HepG2 (cell line): ENCODE data around the gene CNBD2. TPM values are rescaled to one million over a fixed set of nuclear protein-coding genes. Genes with fewer than 3 reads are reported as not detected.

Experiments used
- ARNTL ChIP-seq: sonication (generic); formaldehyde crosslinking; IDR thresholded peaks from 2 replicates; pipeline ENCODE4 v1.4.0; 2020; ENCODE audit warnings: mild to moderate bottlenecking, missing genetic modification reagents
- CBX2 ChIP-seq, 2 experiments: fragments of 200-600 bp in 1 of 2; sonication (generic); formaldehyde crosslinking in 1 of 2; IDR thresholded peaks; 2 replicates each; pipeline versions ENCODE4 v1.7.0 to v1.8.1; 2018 to 2022; ENCODE audit warnings: low read depth in 2 of 2, low read length in 1 of 2, mild to moderate bottlenecking in 1 of 2, missing genetic modification reagents in 1 of 2
- CEBPG ChIP-seq: IDR thresholded peaks from 2 replicates; pipeline ENCODE4 v1.6.1; 2016
- HNF4G ChIP-seq, 2 experiments: sonication (generic) in 1 of 2; formaldehyde crosslinking in 1 of 2; IDR thresholded peaks; 2 replicates each; pipeline versions ENCODE4 v1.4.0 to v1.6.1; 2011 to 2020; ENCODE audit warnings: borderline replicate concordance in 2 of 2, low read depth in 2 of 2, mild to moderate bottlenecking in 2 of 2, low read length in 1 of 2, missing genetic modification reagents in 1 of 2, moderate library complexity in 1 of 2
- KLF15 ChIP-seq: sonication (generic); formaldehyde crosslinking; IDR thresholded peaks from 2 replicates; pipeline ENCODE4 v1.8.1; 2023; ENCODE audit warnings: borderline replicate concordance, mild to moderate bottlenecking, inconsistent platforms, missing genetic modification reagents, mixed read lengths
- MTERF4 ChIP-seq: sonication (generic); formaldehyde crosslinking; IDR thresholded peaks from 2 replicates; pipeline ENCODE4 v1.8.0; 2023; ENCODE audit warnings: mild to moderate bottlenecking, missing genetic modification reagents
- MTF2 ChIP-seq: sonication (generic); formaldehyde crosslinking; IDR thresholded peaks from 2 replicates; pipeline ENCODE4 v1.5.0; 2020; ENCODE audit warnings: missing genetic modification reagents, borderline replicate concordance
- NFKB2 ChIP-seq: sonication (generic); formaldehyde crosslinking; IDR thresholded peaks from 2 replicates; pipeline ENCODE4 v1.4.0; 2020; ENCODE audit warnings: missing genetic modification reagents, borderline replicate concordance
- RFXAP ChIP-seq: sonication (generic); formaldehyde crosslinking; IDR thresholded peaks from 2 replicates; pipeline ENCODE4 v1.4.0; 2020; ENCODE audit warnings: missing genetic modification reagents, borderline replicate concordance
- SIN3A ChIP-seq: IDR thresholded peaks from 2 replicates; pipeline ENCODE4 v1.6.1; 2011; ENCODE audit warnings: low read depth, mild to moderate bottlenecking, control low read depth, low read length, borderline replicate concordance
- ZBTB8A ChIP-seq: sonication (generic); formaldehyde crosslinking; IDR thresholded peaks from 2 replicates; pipeline ENCODE4 v1.4.0; 2020; ENCODE audit warnings: mild to moderate bottlenecking, low read depth, missing genetic modification reagents, borderline replicate concordance
- ZGPAT ChIP-seq: IDR thresholded peaks from 2 replicates; pipeline ENCODE4 v1.6.1; 2016; ENCODE audit warnings: mild to moderate bottlenecking
- ZNF274 ChIP-seq: sonication (generic); formaldehyde crosslinking; IDR thresholded peaks from 2 replicates; pipeline ENCODE4 v1.5.1; 2020; ENCODE audit warnings: mild to moderate bottlenecking, missing genetic modification reagents
- ZNF446 ChIP-seq: sonication (generic); formaldehyde crosslinking; IDR thresholded peaks from 2 replicates; pipeline ENCODE4 v1.5.0; 2020; ENCODE audit warnings: mild to moderate bottlenecking, missing genetic modification reagents
- ZNF589 ChIP-seq: sonication (generic); formaldehyde crosslinking; conservative IDR thresholded peaks from 2 replicates; pipeline ENCODE4 v1.8.0; 2022; ENCODE audit warnings: mild to moderate bottlenecking, moderate library complexity, missing genetic modification reagents
- ZNF607 ChIP-seq: sonication (generic); formaldehyde crosslinking; IDR thresholded peaks from 2 replicates; pipeline ENCODE4 v1.5.1; 2020; ENCODE audit warnings: missing genetic modification reagents, mild to moderate bottlenecking, borderline replicate concordance
- ZNF616 ChIP-seq: sonication (generic); formaldehyde crosslinking; IDR thresholded peaks from 2 replicates; pipeline ENCODE4 v1.5.0; 2020; ENCODE audit warnings: low read depth, mild to moderate bottlenecking, missing genetic modification reagents
- ZNF678 ChIP-seq: sonication (generic); formaldehyde crosslinking; IDR thresholded peaks from 2 replicates; pipeline ENCODE4 v1.4.0; 2020; ENCODE audit warnings: mild to moderate bottlenecking, missing genetic modification reagents
- ZNF782 ChIP-seq: sonication (generic); formaldehyde crosslinking; IDR thresholded peaks from 2 replicates; pipeline ENCODE4 v1.4.0; 2020; ENCODE audit warnings: missing genetic modification reagents, mild to moderate bottlenecking, borderline replicate concordance
- ZNF883 ChIP-seq: sonication (generic); formaldehyde crosslinking; IDR thresholded peaks from 2 replicates; pipeline ENCODE4 v1.5.1; 2020; ENCODE audit warnings: mild to moderate bottlenecking, missing genetic modification reagents; ENCODE audit errors: not compliant biosample characterization
- ZSCAN30 ChIP-seq: sonication (generic); formaldehyde crosslinking; IDR thresholded peaks from 2 replicates; pipeline ENCODE4 v1.5.0; 2020; ENCODE audit warnings: mild to moderate bottlenecking, missing genetic modification reagents
- polyA plus RNA-seq, 8 experiments: library from polyadenylated mRNA; depleted of rRNA in 3 of 8; stranded (reverse) in 7 of 8; unstranded in 1 of 8; fragments of >200 nt; fragmentation: Illumina TruSeq in 4 of 8; extraction: Trizol in 4 of 8; gene quantifications; 2 replicates each; pipeline versions ENCODE4 v1.2.1 to v1.2.3, GENCODE V29; 2011 to 2016; ENCODE audit warnings: low read depth in 4 of 8, missing spikeins in 1 of 8, mixed read lengths in 1 of 8; ENCODE audit not compliant: insufficient read depth in 1 of 8
- total RNA-seq, 5 experiments: library from RNA; depleted of rRNA; stranded (reverse); fragments of >200 nt; fragmentation: Illumina TruSeq; extraction: Trizol; gene quantifications; 2 replicates each; pipeline ENCODE4 v1.2.3, GENCODE V29; 2016; ENCODE audit warnings: low read depth in 1 of 5
- TF ChIP-seq, protein P1 (sequence below): sonication (generic); formaldehyde crosslinking; IDR thresholded peaks from 2 replicates; pipeline ENCODE4 v1.5.0; 2020; ENCODE audit warnings: missing genetic modification reagents
- TF ChIP-seq, protein P2 (sequence below): IDR thresholded peaks from 2 replicates; pipeline ENCODE4 v1.6.1; 2016; ENCODE audit warnings: mild to moderate bottlenecking, missing biosample characterization, missing genetic modification reagents

The CNBD2 gene
- total and polyA plus RNA-seq, 2 of the 13 experiments (the other 11 are each of a cell fraction or from before 2014, with no cell fraction given) = 12.4 to 22.8 TPM

DNA sequence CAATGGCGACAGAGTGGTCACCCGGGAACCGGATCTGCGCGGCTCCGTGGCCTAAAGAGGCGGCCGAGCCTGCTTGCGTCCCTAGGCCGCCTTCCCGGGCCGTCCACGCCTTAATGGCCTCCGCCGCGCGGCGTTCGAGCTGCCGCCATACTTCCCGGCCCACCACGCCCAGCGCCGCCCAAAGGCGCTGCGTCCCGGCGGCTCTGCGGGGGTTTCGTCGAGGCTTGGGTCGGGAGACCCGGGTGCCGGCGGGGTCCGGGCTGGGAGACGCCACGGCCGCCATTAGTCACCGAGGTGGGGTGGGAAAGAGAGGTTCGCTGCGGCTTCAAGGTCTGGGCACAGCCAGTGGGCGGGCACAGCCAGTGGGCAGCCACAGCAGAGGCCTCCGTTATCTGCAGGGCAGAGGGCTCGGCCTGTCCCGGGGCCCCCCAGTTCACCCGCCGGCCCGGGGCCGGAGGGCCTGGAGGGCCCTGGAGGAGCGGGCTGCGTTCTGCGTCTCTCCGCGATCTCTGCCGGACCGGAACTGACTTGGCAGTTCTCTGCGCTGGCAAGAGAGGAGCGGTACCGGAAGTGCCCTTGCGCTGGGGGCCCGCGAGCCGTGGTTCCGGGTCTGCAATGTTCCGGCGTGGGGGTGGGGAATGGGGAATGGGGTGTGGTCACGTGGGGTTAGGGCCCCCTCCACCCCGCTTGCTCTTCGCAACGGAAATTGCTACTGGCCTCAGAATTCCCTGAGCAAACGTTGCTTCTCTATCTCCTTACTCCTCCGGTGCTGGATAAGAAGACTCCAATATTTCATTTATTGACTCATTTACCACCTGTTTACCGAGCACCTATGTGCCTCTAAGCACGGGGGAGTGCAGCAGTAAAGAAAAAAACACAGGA is 82.3 kb downstream of the CNBD2 start (continued):
- TF ChIP-seq, protein P1, sequence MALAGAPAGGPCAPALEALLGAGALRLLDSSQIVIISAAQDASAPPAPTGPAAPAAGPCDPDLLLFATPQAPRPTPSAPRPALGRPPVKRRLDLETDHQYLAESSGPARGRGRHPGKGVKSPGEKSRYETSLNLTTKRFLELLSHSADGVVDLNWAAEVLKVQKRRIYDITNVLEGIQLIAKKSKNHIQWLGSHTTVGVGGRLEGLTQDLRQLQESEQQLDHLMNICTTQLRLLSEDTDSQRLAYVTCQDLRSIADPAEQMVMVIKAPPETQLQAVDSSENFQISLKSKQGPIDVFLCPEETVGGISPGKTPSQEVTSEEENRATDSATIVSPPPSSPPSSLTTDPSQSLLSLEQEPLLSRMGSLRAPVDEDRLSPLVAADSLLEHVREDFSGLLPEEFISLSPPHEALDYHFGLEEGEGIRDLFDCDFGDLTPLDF (CRISPR knock-in tag) = no peak; the same call in 1 of the 2 replicates
- TF ChIP-seq SIN3A (peak; percentile 95; the same call in 1 of the 2 replicates), RFXAP (peak; percentile 49; the same call in 1 of the 2 replicates), MTERF4 (CRISPR knock-in tag) (peak; percentile 64; the same call in 1 of the 2 replicates), MTF2 (peak; percentile 94), ZGPAT (CRISPR knock-in tag) (peak; percentile 97), ZNF274 (peak; percentile 93; the same call in 1 of the 2 replicates), ZNF607 (CRISPR knock-in tag) (peak; percentile 97), CBX2 (IDR thresholded peaks at IDR 0.05; ENCODE audit: low read depth, low read length) (no peak; the same call in 1 of the 2 replicates), CBX2 (CRISPR knock-in tag; IDR thresholded peaks at IDR 0.05; ENCODE audit: low read depth) (no peak; the same call in 1 of the 2 replicates), ZSCAN30 (peak; percentile 97; the same call in 1 of the 2 replicates), ARNTL (peak; percentile 95), ZBTB8A (peak; percentile 97), ZNF446 (CRISPR knock-in tag) (peak; percentile 98), NFKB2 (CRISPR knock-in tag) (peak; percentile 53; the same call in 1 of the 2 replicates), ZNF883 (CRISPR knock-in tag) (peak; percentile 93), ZNF589 (CRISPR knock-in tag) (peak; percentile 97), KLF15 (CRISPR knock-in tag) (no peak), ZNF782 (CRISPR knock-in tag) (peak; percentile 88), HNF4G (IDR thresholded peaks at IDR 0.05; ENCODE audit: borderline replicate concordance, low read depth, low read length) (peak; percentile 50; the same call in 1 of the 2 replicates), HNF4G (CRISPR knock-in tag; IDR thresholded peaks at IDR 0.05; ENCODE audit: borderline replicate concordance, low read depth) (no peak; the same call in 1 of the 2 replicates), ZNF616 (CRISPR knock-in tag) (peak; percentile 40; the same call in 1 of the 2 replicates), ZNF678 (CRISPR knock-in tag) (peak; percentile 87; the same call in 1 of the 2 replicates), CEBPG (CRISPR knock-in tag) (peak; percentile 62)
- TF ChIP-seq, protein P2, sequence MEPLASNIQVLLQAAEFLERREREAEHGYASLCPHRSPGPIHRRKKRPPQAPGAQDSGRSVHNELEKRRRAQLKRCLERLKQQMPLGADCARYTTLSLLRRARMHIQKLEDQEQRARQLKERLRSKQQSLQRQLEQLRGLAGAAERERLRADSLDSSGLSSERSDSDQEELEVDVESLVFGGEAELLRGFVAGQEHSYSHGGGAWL (CRISPR knock-in tag) = peak; percentile 95; the same call in 1 of the 2 replicates
